WTC11 (cell line): ENCODE data around the gene TRMT11.

Experiments used
- ATF1 ChIP-seq: sonication (generic); formaldehyde crosslinking; IDR thresholded peaks from 2 replicates; pipeline ENCODE4 v1.8.1; 2023; ENCODE audit warnings: mild to moderate bottlenecking, moderate library complexity, missing genetic modification reagents
- TF ChIP-seq, protein P1 (sequence below): fragments of 200-600 bp; IDR thresholded peaks from 2 replicates; pipeline ENCODE4 v1.8.0; 2022; ENCODE audit warnings: antibody characterized with exemption
- TF ChIP-seq, protein P2 (sequence below): sonication (generic); formaldehyde crosslinking; IDR thresholded peaks from 2 replicates; pipeline ENCODE4 v1.8.0; 2023; ENCODE audit warnings: missing genetic modification reagents, mild to moderate bottlenecking, borderline replicate concordance
- TF ChIP-seq, protein P3 (sequence below): sonication (generic); formaldehyde crosslinking; IDR thresholded peaks from 2 replicates; pipeline ENCODE4 v1.8.0; 2022; ENCODE audit warnings: mild to moderate bottlenecking, missing genetic modification reagents

DNA sequence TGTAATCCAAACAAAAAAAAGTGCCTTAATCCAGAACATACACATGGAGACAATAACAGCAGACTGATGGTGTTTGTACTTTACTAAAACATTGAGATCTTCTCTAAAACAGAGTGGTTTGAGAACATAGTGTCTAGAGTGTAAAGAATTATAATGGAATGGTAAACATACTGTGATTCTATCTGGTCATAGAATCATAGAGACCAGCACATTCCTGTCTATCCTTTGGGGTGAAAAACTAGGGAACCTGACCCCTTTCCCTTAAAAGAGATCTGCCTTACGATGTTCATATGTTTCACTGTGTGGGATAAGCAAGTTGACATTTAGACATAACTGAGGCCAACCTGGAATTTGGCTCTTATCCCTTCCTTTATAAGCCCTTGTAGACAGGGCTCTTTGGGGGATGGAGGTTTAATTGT, 55.7 kb downstream of the TRMT11 start:
- TF ChIP-seq ATF1 = no peak
- TF ChIP-seq, protein P1, sequence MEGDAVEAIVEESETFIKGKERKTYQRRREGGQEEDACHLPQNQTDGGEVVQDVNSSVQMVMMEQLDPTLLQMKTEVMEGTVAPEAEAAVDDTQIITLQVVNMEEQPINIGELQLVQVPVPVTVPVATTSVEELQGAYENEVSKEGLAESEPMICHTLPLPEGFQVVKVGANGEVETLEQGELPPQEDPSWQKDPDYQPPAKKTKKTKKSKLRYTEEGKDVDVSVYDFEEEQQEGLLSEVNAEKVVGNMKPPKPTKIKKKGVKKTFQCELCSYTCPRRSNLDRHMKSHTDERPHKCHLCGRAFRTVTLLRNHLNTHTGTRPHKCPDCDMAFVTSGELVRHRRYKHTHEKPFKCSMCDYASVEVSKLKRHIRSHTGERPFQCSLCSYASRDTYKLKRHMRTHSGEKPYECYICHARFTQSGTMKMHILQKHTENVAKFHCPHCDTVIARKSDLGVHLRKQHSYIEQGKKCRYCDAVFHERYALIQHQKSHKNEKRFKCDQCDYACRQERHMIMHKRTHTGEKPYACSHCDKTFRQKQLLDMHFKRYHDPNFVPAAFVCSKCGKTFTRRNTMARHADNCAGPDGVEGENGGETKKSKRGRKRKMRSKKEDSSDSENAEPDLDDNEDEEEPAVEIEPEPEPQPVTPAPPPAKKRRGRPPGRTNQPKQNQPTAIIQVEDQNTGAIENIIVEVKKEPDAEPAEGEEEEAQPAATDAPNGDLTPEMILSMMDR = no peak
- TF ChIP-seq, protein P2, sequence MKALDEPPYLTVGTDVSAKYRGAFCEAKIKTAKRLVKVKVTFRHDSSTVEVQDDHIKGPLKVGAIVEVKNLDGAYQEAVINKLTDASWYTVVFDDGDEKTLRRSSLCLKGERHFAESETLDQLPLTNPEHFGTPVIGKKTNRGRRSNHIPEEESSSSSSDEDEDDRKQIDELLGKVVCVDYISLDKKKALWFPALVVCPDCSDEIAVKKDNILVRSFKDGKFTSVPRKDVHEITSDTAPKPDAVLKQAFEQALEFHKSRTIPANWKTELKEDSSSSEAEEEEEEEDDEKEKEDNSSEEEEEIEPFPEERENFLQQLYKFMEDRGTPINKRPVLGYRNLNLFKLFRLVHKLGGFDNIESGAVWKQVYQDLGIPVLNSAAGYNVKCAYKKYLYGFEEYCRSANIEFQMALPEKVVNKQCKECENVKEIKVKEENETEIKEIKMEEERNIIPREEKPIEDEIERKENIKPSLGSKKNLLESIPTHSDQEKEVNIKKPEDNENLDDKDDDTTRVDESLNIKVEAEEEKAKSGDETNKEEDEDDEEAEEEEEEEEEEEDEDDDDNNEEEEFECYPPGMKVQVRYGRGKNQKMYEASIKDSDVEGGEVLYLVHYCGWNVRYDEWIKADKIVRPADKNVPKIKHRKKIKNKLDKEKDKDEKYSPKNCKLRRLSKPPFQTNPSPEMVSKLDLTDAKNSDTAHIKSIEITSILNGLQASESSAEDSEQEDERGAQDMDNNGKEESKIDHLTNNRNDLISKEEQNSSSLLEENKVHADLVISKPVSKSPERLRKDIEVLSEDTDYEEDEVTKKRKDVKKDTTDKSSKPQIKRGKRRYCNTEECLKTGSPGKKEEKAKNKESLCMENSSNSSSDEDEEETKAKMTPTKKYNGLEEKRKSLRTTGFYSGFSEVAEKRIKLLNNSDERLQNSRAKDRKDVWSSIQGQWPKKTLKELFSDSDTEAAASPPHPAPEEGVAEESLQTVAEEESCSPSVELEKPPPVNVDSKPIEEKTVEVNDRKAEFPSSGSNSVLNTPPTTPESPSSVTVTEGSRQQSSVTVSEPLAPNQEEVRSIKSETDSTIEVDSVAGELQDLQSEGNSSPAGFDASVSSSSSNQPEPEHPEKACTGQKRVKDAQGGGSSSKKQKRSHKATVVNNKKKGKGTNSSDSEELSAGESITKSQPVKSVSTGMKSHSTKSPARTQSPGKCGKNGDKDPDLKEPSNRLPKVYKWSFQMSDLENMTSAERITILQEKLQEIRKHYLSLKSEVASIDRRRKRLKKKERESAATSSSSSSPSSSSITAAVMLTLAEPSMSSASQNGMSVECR = no peak
- TF ChIP-seq, protein P3, sequence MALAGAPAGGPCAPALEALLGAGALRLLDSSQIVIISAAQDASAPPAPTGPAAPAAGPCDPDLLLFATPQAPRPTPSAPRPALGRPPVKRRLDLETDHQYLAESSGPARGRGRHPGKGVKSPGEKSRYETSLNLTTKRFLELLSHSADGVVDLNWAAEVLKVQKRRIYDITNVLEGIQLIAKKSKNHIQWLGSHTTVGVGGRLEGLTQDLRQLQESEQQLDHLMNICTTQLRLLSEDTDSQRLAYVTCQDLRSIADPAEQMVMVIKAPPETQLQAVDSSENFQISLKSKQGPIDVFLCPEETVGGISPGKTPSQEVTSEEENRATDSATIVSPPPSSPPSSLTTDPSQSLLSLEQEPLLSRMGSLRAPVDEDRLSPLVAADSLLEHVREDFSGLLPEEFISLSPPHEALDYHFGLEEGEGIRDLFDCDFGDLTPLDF (CRISPR knock-in tag) = no peak
